WTC11 (cell line): ENCODE measurements around the gene SPOCK1. TPM values are rescaled to one million over a fixed set of nuclear protein-coding genes. Genes with fewer than 3 reads are reported as not detected.

Experiments
- ATAC-seq: fragments of 200-7000 bp; cut with Tn5 transposase; 2 replicates; pipeline ENCODE4 v1.10.0; 2021; ENCODE audit warnings: mild to moderate bottlenecking, moderate library complexity
- CTCF ChIA-PET: fragments of 300-600 bp; sonication (Branson Sonifier 250); formaldehyde crosslinking; loops from one replicate; lab custom pipeline; 2021; ENCODE audit warnings: antibody characterized with exemption; lab: Charles Lee
- POLR2A ChIA-PET: fragments of 350-600 bp; sonication (Branson Sonifier 250); formaldehyde crosslinking; loops from one replicate; lab custom pipeline; 2021; ENCODE audit warnings: antibody characterized with exemption; lab: Charles Lee
- DNase-seq: peaks from one replicate; pipeline ENCODE4 v3.0.0; 2021; ENCODE audit warnings: low spot score
- H3K27ac Mint-ChIP-seq: 2 replicates; pipeline ENCODE4 v1.8.0; 2021; ENCODE audit warnings: mixed read lengths
- H3K27me3 Mint-ChIP-seq: 2 replicates; pipeline ENCODE4 v1.8.0; 2021; ENCODE audit warnings: low read depth, mild to moderate bottlenecking, moderate library complexity, mixed read lengths
- H3K36me3 Mint-ChIP-seq: 2 replicates; pipeline ENCODE4 v1.8.0; 2021; ENCODE audit warnings: mixed read lengths
- H3K4me1 Mint-ChIP-seq: 2 replicates; pipeline ENCODE4 v1.8.0; 2022; ENCODE audit warnings: mixed read lengths
- H3K4me3 Mint-ChIP-seq: 2 replicates; pipeline ENCODE4 v1.8.0; 2021; ENCODE audit warnings: mild to moderate bottlenecking, moderate library complexity, mixed read lengths
- H3K9me3 Mint-ChIP-seq: 2 replicates; pipeline ENCODE4 v1.8.0; 2021; ENCODE audit warnings: mixed read lengths
- AFF4 ChIP-seq: sonication (generic); formaldehyde crosslinking; IDR thresholded peaks from 2 replicates; pipeline ENCODE4 v1.8.1; 2023; ENCODE audit warnings: mild to moderate bottlenecking, missing genetic modification reagents, borderline replicate concordance
- AR ChIP-seq: fragments of 250-450 bp; sonication (Bioruptor Pico); IDR thresholded peaks from 2 replicates; pipeline ENCODE4 v1.9.0; 2021; ENCODE audit warnings: mild to moderate bottlenecking
- ATF3 ChIP-seq: sonication (generic); formaldehyde crosslinking; conservative IDR thresholded peaks from 2 replicates; pipeline ENCODE4 v1.8.1; 2022; ENCODE audit warnings: mild to moderate bottlenecking, missing genetic modification reagents
- CBFB ChIP-seq: sonication (generic); formaldehyde crosslinking; IDR thresholded peaks from 2 replicates; pipeline ENCODE4 v1.8.1; 2022; ENCODE audit warnings: mild to moderate bottlenecking, low read depth, missing genetic modification reagents
- CTCF ChIP-seq: fragments of 200-600 bp; IDR thresholded peaks from 2 replicates; pipeline ENCODE4 v1.8.0; 2022; ENCODE audit warnings: antibody characterized with exemption
- EMX1 ChIP-seq: fragments of 250-450 bp; sonication (Bioruptor Pico); IDR thresholded peaks from 2 replicates; pipeline ENCODE4 v1.8.0; 2021; ENCODE audit warnings: mild to moderate bottlenecking
- ETV6 ChIP-seq: sonication (generic); formaldehyde crosslinking; IDR thresholded peaks from 2 replicates; pipeline ENCODE4 v1.8.1; 2022; ENCODE audit warnings: mild to moderate bottlenecking, missing genetic modification reagents
- FOXP1 ChIP-seq: sonication (generic); formaldehyde crosslinking; IDR thresholded peaks from 2 replicates; pipeline ENCODE4 v1.8.0; 2022; ENCODE audit warnings: missing genetic modification reagents, mild to moderate bottlenecking, moderate library complexity, borderline replicate concordance
- MXD4 ChIP-seq: fragments of 250-450 bp; sonication (Bioruptor Pico); IDR thresholded peaks from 2 replicates; pipeline ENCODE4 v1.8.0; 2021; ENCODE audit warnings: mild to moderate bottlenecking, moderate library complexity, borderline replicate concordance
- MYBL2 ChIP-seq: sonication (generic); formaldehyde crosslinking; IDR thresholded peaks from 2 replicates; pipeline ENCODE4 v1.8.1; 2023; ENCODE audit warnings: mild to moderate bottlenecking, moderate library complexity, missing genetic modification reagents
- NFATC4 ChIP-seq: fragments of 250-450 bp; sonication (Bioruptor Pico); IDR thresholded peaks from 2 replicates; pipeline ENCODE4 v1.9.0; 2021; ENCODE audit warnings: mild to moderate bottlenecking
- NFYB ChIP-seq: sonication (generic); formaldehyde crosslinking; conservative IDR thresholded peaks from 2 replicates; pipeline ENCODE4 v1.8.0; 2022; ENCODE audit warnings: low read depth, missing genetic modification reagents
- OVOL2 ChIP-seq: fragments of 250-450 bp; sonication (Bioruptor Pico); IDR thresholded peaks from 2 replicates; pipeline ENCODE4 v1.9.0; 2021; ENCODE audit warnings: mild to moderate bottlenecking, borderline replicate concordance
- PREB ChIP-seq: sonication (generic); formaldehyde crosslinking; IDR thresholded peaks from 2 replicates; pipeline ENCODE4 v1.8.1; 2022; ENCODE audit warnings: mild to moderate bottlenecking, missing genetic modification reagents, moderate library complexity, borderline replicate concordance
- RELA ChIP-seq: sonication (generic); formaldehyde crosslinking; IDR thresholded peaks from 2 replicates; pipeline ENCODE4 v1.8.1; 2022; ENCODE audit warnings: missing genetic modification reagents, mild to moderate bottlenecking, borderline replicate concordance
- SMAD3 ChIP-seq: sonication (generic); formaldehyde crosslinking; IDR thresholded peaks from 2 replicates; pipeline ENCODE4 v1.8.0; 2022; ENCODE audit warnings: missing genetic modification reagents, mild to moderate bottlenecking, borderline replicate concordance
- TEAD1 ChIP-seq: sonication (generic); formaldehyde crosslinking; IDR thresholded peaks from 2 replicates; pipeline ENCODE4 v1.8.0; 2022; ENCODE audit warnings: mild to moderate bottlenecking, missing genetic modification reagents
- TP53 ChIP-seq: sonication (generic); formaldehyde crosslinking; IDR thresholded peaks from 2 replicates; pipeline ENCODE4 v1.8.1; 2023; ENCODE audit warnings: mild to moderate bottlenecking, missing genetic modification reagents
- ZNF219 ChIP-seq: sonication (generic); formaldehyde crosslinking; IDR thresholded peaks from 2 replicates; pipeline ENCODE4 v1.8.0; 2023; ENCODE audit warnings: missing genetic modification reagents, mild to moderate bottlenecking, borderline replicate concordance
- ZNF232 ChIP-seq: sonication (generic); formaldehyde crosslinking; IDR thresholded peaks from 2 replicates; pipeline ENCODE4 v1.8.0; 2022; ENCODE audit warnings: mild to moderate bottlenecking, missing genetic modification reagents
- ZNF396 ChIP-seq: fragments of 250-450 bp; sonication (Bioruptor Pico); IDR thresholded peaks from 2 replicates; pipeline ENCODE4 v1.8.0; 2021; ENCODE audit warnings: mild to moderate bottlenecking, moderate library complexity, borderline replicate concordance
- ZNF671 ChIP-seq: fragments of 250-450 bp; sonication (Bioruptor Pico); IDR thresholded peaks from 2 replicates; pipeline ENCODE4 v1.8.0; 2021; ENCODE audit warnings: mild to moderate bottlenecking
- total RNA-seq: library from RNA; stranded (reverse); gene quantifications from 3 replicates; pipeline ENCODE4 v1.2.3, GENCODE V29; 2021

The SPOCK1 gene
- total RNA-seq, 1 experiment from 2014 or later, result 15.2 TPM

GRCh38 chr5:137245438-137245837, 253.7 kb downstream of the SPOCK1 start (continued):
- TF ChIP-seq AFF4 (CRISPR knock-in tag) (no peak), RELA (CRISPR knock-in tag) (no peak)
- TF ChIP-seq, all 79 proteins: peak for 0

- ATAC-seq (no peak), DNase-seq (no peak)
- TF ChIP-seq ATF3 (CRISPR knock-in tag), result no peak
- no peak for TF ChIP-seq CTCF
- TF ChIP-seq ZNF219, result no peak
- no peak for TF ChIP-seq PREB (CRISPR knock-in tag)
- no peak for TF ChIP-seq ETV6 (CRISPR knock-in tag)
- no peak for TF ChIP-seq MYBL2 (CRISPR knock-in tag)
- no peak for TF ChIP-seq NFATC4 (CRISPR knock-in tag)
- TF ChIP-seq MXD4 (CRISPR knock-in tag), result no peak
- TF ChIP-seq TEAD1 (CRISPR knock-in tag), result no peak
- ChIA-PET CTCF (no interaction called here), POLR2A (no interaction called here)
- no peaks in the 10 kb centered on the region for H3K36me3 Mint-ChIP-seq
- H3K4me1 Mint-ChIP-seq, result no peaks in the 10 kb centered on the region
- no peak overlapping the region for H3K4me3 Mint-ChIP-seq
- no peaks in the 10 kb centered on the region for H3K27me3 Mint-ChIP-seq
- H3K27ac Mint-ChIP-seq, result no peak overlapping the region
- H3K9me3 Mint-ChIP-seq, result no peaks in the 10 kb centered on the region
Measured at GRCh38 chr5:137240285-137240684, 258.8 kb downstream of the SPOCK1 start.

GRCh38 chr5:137236849-137237507, 262.1 kb downstream of the SPOCK1 start:
- no peak for TF ChIP-seq OVOL2
- no peak for TF ChIP-seq SMAD3
- no peak for TF ChIP-seq ZNF396 (CRISPR knock-in tag)
- TF ChIP-seq EMX1 (CRISPR knock-in tag), result no peak
- no peak for TF ChIP-seq ZNF671 (CRISPR knock-in tag)
- no peak for TF ChIP-seq AR (CRISPR knock-in tag)
- TF ChIP-seq NFYB, result no peak
- TF ChIP-seq CBFB (CRISPR knock-in tag), result no peak
- no peak for TF ChIP-seq ZNF232 (CRISPR knock-in tag)
- TF ChIP-seq FOXP1 (CRISPR knock-in tag), result no peak
- TF ChIP-seq TP53 (CRISPR knock-in tag), result no peak
- Mint-ChIP-seq H3K4me3 (no peak overlapping the region), H3K36me3 (no peaks in the 10 kb centered on the region), H3K27ac (no peak overlapping the region), H3K9me3 (peaks cover 9% of the 10 kb centered on the region), H3K4me1 (no peaks in the 10 kb centered on the region), H3K27me3 (no peaks in the 10 kb centered on the region)
- CTCF ChIA-PET, result interaction anchor here (1.5 to 1.6 kb wide), 2 partner anchors 83 to 108 kb away, joined by 3 to 4 read pairs; no protein-coding TSS in a partner anchor
- ATAC-seq (no peak), DNase-seq (no peak)
- POLR2A ChIA-PET, result no interaction called here
